GM23338 (cell line): ENCODE data around the gene DLG5. TPM values are rescaled to one million over a fixed set of nuclear protein-coding genes. Genes with fewer than 3 reads are reported as not detected.

Source experiments
- ATAC-seq: fragments of 200-7000 bp; cut with Tn5 transposase; 3 replicates; pipeline ENCODE4 v1.9.1; 2020
- DNase-seq: peaks from one replicate; pipeline ENCODE4 v3.0.0-alpha.2; 2015; ENCODE audit warnings: low spot score
- H2AFZ ChIP-seq: fragments of 200-600 bp; sonication (generic); 2 replicates; pipeline ENCODE4 v1.8.0; 2016; ENCODE audit warnings: antibody characterized with exemption, mild to moderate bottlenecking, moderate library complexity
- H3F3A ChIP-seq: fragments of 200-600 bp; sonication (generic); replicated peaks from 2 replicates; pipeline ENCODE4 v1.8.0; 2017; ENCODE audit warnings: antibody characterized with exemption, mixed run types, low read depth
- H3K27ac ChIP-seq: fragments of 200-600 bp; sonication (generic); 2 replicates; pipeline ENCODE4 v1.6.1; 2016; ENCODE audit warnings: low read depth
- H3K27me3 ChIP-seq: fragments of 200-600 bp; sonication (generic); 2 replicates; pipeline ENCODE4 v1.8.0; 2016; ENCODE audit warnings: mild to moderate bottlenecking, mixed run types, moderate library complexity; ENCODE audit not compliant: insufficient read depth
- H3K36me3 ChIP-seq: fragments of 200-600 bp; sonication (generic); 2 replicates; pipeline ENCODE4 v1.8.0; 2016; ENCODE audit warnings: mild to moderate bottlenecking; ENCODE audit not compliant: insufficient read depth
- H3K4me1 ChIP-seq: fragments of 200-600 bp; sonication (generic); 2 replicates; pipeline ENCODE4 v1.8.0; 2016; ENCODE audit warnings: mild to moderate bottlenecking, moderate library complexity; ENCODE audit not compliant: insufficient read depth
- H3K4me2 ChIP-seq: fragments of 200-600 bp; sonication (generic); 2 replicates; pipeline ENCODE4 v1.7.1; 2017; ENCODE audit warnings: mixed run types
- H3K4me3 ChIP-seq: fragments of 200-600 bp; sonication (generic); 2 replicates; pipeline ENCODE4 v1.6.1; 2016; ENCODE audit warnings: mixed run types
- H3K79me2 ChIP-seq: fragments of 200-600 bp; sonication (generic); replicated peaks from 2 replicates; pipeline ENCODE4 v1.8.0; 2017; ENCODE audit warnings: mild to moderate bottlenecking; ENCODE audit not compliant: insufficient read depth
- H3K9me2 ChIP-seq: fragments of 200-600 bp; sonication (generic); 2 replicates; pipeline ENCODE4 v1.8.0; 2017; ENCODE audit not compliant: insufficient read depth
- H4K20me1 ChIP-seq: fragments of 200-600 bp; sonication (generic); replicated peaks from 2 replicates; pipeline ENCODE4 v1.8.0; 2017; ENCODE audit warnings: mild to moderate bottlenecking; ENCODE audit not compliant: insufficient read depth
- H3K27ac Mint-ChIP-seq: 2 replicates; pipeline ENCODE4 v1.8.0; 2020; ENCODE audit warnings: inconsistent platforms, mild to moderate bottlenecking, moderate library complexity, mixed read lengths
- H3K27me3 Mint-ChIP-seq: 3 replicates; pipeline ENCODE4 v1.8.0; 2022; ENCODE audit warnings: low read depth, mild to moderate bottlenecking, moderate library complexity, mixed read lengths, inconsistent platforms; ENCODE audit not compliant: insufficient read depth, poor library complexity
- H3K36me3 Mint-ChIP-seq: 3 replicates; pipeline ENCODE4 v1.8.0; 2021; ENCODE audit warnings: low read depth, mild to moderate bottlenecking, inconsistent platforms, moderate library complexity, mixed read lengths
- H3K4me1 Mint-ChIP-seq: 3 replicates; pipeline ENCODE4 v1.8.0; 2020; ENCODE audit warnings: mild to moderate bottlenecking, inconsistent platforms, mixed read lengths
- H3K4me3 Mint-ChIP-seq: 3 replicates; pipeline ENCODE4 v1.8.0; 2021; ENCODE audit warnings: moderate library complexity, mild to moderate bottlenecking, inconsistent platforms, mixed read lengths
- H3K9me3 Mint-ChIP-seq: 3 replicates; pipeline ENCODE4 v1.8.0; 2020; ENCODE audit warnings: moderate library complexity, mild to moderate bottlenecking, inconsistent platforms, mixed read lengths
- EZH2 ChIP-seq: fragments of 200-600 bp; sonication (generic); IDR thresholded peaks from one replicate; pipeline ENCODE4 v1.8.0; 2017; ENCODE audit warnings: antibody characterized with exemption, mild to moderate bottlenecking, low read depth; ENCODE audit not compliant: unreplicated experiment
- ZNF331 ChIP-seq: fragments of 250-450 bp; sonication (Bioruptor Pico); IDR thresholded peaks from 2 replicates; pipeline ENCODE4 v1.5.0; 2020; ENCODE audit warnings: low read depth, mild to moderate bottlenecking, moderate library complexity
- polyA plus RNA-seq: library from polyadenylated mRNA; unstranded; fragments of >200 nt; fragmentation: Nextera tagmentation; extraction: Ambion mirVana; gene quantifications from 2 replicates; pipeline ENCODE4 v1.2.1, GENCODE V29; 2016
- total RNA-seq: library from RNA; depleted of rRNA; stranded (reverse); fragments of >200 nt; shearing (Covaris generic); gene quantifications from 2 replicates; pipeline ENCODE4 v1.2.3, GENCODE V29; 2014
- TF ChIP-seq, protein P1 (sequence below): fragments of 250-450 bp; sonication (Bioruptor Pico); IDR thresholded peaks from 2 replicates; pipeline ENCODE4 v1.5.0; 2020; ENCODE audit warnings: mild to moderate bottlenecking, moderate library complexity
- TF ChIP-seq, protein P2 (sequence below): IDR thresholded peaks from 2 replicates; pipeline ENCODE4 v1.6.1; 2016; ENCODE audit warnings: antibody characterized with exemption

The DLG5 gene
- total and polyA plus RNA-seq, 2 experiments from 2014 or later: 7.4 to 66.6 TPM

DNA sequence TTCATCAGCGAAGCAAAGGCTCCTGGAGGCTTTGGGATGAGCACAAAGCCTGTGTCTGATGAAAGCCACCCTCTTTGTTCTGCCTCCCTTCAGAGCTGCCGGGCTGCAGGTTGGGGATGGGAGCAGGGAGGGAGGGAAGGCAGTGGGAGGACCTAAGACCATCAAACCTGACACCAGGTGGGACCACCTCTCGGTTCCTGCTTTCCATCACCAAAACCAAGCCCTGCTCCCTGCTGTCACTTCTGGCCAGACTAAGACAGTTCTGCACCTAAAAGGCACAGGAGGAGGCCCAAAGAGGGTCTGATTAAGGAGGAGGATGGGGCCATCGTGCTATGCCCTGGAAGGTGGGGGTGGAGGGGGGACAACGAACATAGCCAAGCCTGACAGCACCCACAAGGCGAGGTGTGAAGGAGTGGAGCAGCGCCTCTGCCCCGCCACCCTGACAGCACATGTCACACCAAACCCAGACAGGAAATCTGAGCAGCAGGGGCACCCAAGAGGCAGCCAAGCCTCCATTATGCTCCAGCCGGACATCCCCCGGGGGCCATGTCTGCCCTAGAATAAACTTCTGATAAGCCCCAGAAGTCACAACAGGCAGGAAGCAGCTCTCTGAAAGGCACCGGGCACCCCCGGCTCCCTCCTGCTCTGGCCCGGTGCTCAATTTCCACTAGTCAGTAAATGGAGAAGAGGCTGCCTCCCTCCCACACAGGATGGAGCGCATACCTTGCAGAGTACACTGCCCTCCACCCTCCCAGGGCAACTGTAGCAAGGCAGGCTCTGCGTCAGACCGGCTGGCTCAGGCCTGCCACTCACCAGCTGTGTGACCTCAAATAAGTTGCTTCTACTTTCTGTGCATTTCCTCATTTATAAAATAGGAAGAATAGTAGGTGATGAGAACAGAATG is 48.9 kb downstream of the DLG5 start:
- no peak overlapping the region for H2AFZ ChIP-seq
- Mint-ChIP-seq H3K4me1 (peaks cover 72% of the 10 kb centered on the region), H3K4me3 (peak overlapping the region; percentile 56), H3K27me3 (peaks cover 16% of the 10 kb centered on the region), H3K27ac (peak overlapping the region; percentile 95), H3K9me3 (no peaks in the 10 kb centered on the region; the same call in 2 of the 3 replicates), H3K36me3 (peaks cover 9% of the 10 kb centered on the region; the same call in 2 of the 3 replicates)
- H3K27me3 ChIP-seq: no peaks in the 10 kb centered on the region
- H4K20me1 ChIP-seq: no peaks in the 10 kb centered on the region; the same call in 1 of the 2 replicates
- H3K4me2 ChIP-seq: peak overlapping the region; percentile 64
- H3K4me3 ChIP-seq: peak overlapping the region; percentile 31; the same call in 1 of the 2 replicates
- H3K36me3 ChIP-seq: no peaks in the 10 kb centered on the region
- no peaks in the 10 kb centered on the region for H3K9me2 ChIP-seq
- peaks cover 43% of the 10 kb centered on the region for H3K4me1 ChIP-seq
- DNase-seq (peak; percentile 84), ATAC-seq (peak; percentile 85)
- peaks cover 69% of the 10 kb centered on the region for H3K79me2 ChIP-seq
- peaks cover 25% of the 10 kb centered on the region for H3F3A ChIP-seq
- peak overlapping the region; percentile 93 for H3K27ac ChIP-seq
- TF ChIP-seq, protein P1, sequence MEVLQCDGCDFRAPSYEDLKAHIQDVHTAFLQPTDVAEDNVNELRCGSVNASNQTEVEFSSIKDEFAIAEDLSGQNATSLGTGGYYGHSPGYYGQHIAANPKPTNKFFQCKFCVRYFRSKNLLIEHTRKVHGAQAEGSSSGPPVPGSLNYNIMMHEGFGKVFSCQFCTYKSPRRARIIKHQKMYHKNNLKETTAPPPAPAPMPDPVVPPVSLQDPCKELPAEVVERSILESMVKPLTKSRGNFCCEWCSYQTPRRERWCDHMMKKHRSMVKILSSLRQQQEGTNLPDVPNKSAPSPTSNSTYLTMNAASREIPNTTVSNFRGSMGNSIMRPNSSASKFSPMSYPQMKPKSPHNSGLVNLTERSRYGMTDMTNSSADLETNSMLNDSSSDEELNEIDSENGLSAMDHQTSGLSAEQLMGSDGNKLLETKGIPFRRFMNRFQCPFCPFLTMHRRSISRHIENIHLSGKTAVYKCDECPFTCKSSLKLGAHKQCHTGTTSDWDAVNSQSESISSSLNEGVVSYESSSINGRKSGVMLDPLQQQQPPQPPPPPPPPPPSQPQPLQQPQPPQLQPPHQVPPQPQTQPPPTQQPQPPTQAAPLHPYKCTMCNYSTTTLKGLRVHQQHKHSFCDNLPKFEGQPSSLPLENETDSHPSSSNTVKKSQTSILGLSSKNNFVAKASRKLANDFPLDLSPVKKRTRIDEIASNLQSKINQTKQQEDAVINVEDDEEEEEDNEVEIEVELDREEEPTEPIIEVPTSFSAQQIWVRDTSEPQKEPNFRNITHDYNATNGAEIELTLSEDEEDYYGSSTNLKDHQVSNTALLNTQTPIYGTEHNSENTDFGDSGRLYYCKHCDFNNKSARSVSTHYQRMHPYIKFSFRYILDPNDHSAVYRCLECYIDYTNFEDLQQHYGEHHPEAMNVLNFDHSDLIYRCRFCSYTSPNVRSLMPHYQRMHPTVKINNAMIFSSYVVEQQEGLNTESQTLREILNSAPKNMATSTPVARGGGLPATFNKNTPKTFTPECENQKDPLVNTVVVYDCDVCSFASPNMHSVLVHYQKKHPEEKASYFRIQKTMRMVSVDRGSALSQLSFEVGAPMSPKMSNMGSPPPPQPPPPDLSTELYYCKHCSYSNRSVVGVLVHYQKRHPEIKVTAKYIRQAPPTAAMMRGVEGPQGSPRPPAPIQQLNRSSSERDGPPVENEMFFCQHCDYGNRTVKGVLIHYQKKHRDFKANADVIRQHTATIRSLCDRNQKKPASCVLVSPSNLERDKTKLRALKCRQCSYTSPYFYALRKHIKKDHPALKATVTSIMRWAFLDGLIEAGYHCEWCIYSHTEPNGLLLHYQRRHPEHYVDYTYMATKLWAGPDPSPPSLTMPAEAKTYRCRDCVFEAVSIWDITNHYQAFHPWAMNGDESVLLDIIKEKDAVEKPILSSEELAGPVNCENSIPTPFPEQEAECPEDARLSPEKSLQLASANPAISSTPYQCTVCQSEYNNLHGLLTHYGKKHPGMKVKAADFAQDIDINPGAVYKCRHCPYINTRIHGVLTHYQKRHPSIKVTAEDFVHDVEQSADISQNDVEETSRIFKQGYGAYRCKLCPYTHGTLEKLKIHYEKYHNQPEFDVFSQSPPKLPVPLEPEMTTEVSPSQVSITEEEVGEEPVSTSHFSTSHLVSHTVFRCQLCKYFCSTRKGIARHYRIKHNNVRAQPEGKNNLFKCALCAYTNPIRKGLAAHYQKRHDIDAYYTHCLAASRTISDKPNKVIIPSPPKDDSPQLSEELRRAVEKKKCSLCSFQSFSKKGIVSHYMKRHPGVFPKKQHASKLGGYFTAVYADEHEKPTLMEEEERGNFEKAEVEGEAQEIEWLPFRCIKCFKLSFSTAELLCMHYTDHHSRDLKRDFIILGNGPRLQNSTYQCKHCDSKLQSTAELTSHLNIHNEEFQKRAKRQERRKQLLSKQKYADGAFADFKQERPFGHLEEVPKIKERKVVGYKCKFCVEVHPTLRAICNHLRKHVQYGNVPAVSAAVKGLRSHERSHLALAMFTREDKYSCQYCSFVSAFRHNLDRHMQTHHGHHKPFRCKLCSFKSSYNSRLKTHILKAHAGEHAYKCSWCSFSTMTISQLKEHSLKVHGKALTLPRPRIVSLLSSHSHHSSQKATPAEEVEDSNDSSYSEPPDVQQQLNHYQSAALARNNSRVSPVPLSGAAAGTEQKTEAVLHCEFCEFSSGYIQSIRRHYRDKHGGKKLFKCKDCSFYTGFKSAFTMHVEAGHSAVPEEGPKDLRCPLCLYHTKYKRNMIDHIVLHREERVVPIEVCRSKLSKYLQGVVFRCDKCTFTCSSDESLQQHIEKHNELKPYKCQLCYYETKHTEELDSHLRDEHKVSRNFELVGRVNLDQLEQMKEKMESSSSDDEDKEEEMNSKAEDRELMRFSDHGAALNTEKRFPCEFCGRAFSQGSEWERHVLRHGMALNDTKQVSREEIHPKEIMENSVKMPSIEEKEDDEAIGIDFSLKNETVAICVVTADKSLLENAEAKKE (CRISPR knock-in tag): peak; percentile 86; the same call in 1 of the 2 replicates
- TF ChIP-seq EZH2: no peak
- TF ChIP-seq, protein P2, sequence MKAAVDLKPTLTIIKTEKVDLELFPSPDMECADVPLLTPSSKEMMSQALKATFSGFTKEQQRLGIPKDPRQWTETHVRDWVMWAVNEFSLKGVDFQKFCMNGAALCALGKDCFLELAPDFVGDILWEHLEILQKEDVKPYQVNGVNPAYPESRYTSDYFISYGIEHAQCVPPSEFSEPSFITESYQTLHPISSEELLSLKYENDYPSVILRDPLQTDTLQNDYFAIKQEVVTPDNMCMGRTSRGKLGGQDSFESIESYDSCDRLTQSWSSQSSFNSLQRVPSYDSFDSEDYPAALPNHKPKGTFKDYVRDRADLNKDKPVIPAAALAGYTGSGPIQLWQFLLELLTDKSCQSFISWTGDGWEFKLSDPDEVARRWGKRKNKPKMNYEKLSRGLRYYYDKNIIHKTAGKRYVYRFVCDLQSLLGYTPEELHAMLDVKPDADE: peak; percentile 85; the same call in 1 of the 2 replicates
- TF ChIP-seq ZNF331 (CRISPR knock-in tag): no peak
